GM12872 (cell line): ENCODE measurements around the gene DIS3L2.

Experiments
- TF ChIP-seq, protein P1 (sequence below): IDR thresholded peaks from 3 replicates; pipeline ENCODE4 v1.5.1; 2011; ENCODE audit warnings: low read depth, mild to moderate bottlenecking, low read length, moderate library complexity; ENCODE audit not compliant: insufficient read depth

The DIS3L2 gene

DNA sequence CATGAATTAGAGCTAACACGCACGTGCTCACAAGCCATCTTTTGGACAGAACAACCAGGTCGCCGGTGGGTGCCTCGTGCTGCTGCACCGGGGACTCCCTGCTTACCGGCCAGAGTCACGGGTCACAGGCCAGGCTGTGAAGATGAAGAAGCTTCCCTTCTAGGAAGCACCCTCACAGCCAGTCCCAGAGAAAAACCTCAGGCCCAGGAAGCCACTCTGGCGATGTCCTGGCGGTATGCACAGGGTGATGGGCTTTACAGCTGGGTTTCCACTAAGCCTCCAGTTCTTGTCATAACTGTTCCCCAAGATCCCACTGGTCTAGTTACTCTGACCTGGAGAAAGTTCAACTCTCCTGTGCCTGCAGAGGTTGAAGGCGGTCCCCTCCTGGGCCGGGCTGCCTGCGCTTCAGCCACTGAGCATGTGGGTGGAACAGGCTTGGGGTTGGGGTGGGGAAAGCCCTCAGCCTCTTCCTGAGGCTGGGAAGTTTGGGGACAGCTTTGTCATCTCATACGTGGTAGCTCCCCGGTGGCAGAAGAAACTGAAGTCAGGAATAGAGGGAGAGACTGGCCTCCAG lies 15.2 kb upstream of the DIS3L2 start:
- TF ChIP-seq, protein P1, sequence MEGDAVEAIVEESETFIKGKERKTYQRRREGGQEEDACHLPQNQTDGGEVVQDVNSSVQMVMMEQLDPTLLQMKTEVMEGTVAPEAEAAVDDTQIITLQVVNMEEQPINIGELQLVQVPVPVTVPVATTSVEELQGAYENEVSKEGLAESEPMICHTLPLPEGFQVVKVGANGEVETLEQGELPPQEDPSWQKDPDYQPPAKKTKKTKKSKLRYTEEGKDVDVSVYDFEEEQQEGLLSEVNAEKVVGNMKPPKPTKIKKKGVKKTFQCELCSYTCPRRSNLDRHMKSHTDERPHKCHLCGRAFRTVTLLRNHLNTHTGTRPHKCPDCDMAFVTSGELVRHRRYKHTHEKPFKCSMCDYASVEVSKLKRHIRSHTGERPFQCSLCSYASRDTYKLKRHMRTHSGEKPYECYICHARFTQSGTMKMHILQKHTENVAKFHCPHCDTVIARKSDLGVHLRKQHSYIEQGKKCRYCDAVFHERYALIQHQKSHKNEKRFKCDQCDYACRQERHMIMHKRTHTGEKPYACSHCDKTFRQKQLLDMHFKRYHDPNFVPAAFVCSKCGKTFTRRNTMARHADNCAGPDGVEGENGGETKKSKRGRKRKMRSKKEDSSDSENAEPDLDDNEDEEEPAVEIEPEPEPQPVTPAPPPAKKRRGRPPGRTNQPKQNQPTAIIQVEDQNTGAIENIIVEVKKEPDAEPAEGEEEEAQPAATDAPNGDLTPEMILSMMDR: no peak

DNA sequence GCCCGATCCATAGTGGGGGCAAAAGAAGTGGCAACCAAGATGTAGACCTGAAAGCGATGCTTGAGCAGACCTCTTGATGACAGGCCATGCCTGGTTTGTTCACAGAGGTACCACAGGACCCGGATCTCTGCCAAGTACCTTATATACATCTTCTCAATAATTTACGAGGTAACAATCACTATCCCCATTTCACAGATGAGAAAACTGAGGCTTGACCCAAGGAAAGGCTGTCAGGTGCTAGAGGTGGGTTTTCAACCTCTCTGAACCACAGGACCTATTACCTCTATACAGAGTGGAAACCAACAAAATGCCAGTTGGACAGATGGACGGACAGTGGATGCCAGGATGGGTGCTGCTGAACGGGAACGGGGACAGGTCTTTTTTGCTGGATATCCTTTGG lies 13.8 kb upstream of the DIS3L2 start:
- TF ChIP-seq, protein P1: no peak

DNA sequence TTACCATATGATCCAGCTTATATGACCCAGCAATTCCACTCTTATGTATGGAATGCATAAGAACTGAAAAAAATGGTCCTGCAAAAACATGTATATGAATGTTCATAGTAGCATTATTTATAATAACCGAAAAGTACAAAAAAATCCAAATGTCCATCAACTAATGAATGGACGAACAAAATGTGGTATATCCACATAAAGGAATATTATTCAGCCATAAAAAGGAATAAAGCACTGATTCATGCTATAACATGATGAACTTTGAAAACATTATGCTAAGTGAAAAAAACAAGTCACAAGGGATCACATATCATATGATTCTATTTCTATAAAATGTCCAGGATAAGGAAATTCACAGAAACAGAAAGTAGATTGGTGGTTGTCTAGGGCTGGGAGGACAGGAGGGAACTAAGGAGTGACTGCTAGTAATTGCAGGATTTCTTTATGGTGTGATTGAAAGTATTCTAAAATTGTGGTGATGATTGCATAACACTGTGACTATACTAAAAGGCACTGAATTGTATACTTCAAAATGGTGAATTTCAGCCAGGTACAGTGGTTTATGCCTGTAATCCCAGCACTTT lies 10.0 kb upstream of the DIS3L2 start:
- TF ChIP-seq, protein P1: no peak

DNA sequence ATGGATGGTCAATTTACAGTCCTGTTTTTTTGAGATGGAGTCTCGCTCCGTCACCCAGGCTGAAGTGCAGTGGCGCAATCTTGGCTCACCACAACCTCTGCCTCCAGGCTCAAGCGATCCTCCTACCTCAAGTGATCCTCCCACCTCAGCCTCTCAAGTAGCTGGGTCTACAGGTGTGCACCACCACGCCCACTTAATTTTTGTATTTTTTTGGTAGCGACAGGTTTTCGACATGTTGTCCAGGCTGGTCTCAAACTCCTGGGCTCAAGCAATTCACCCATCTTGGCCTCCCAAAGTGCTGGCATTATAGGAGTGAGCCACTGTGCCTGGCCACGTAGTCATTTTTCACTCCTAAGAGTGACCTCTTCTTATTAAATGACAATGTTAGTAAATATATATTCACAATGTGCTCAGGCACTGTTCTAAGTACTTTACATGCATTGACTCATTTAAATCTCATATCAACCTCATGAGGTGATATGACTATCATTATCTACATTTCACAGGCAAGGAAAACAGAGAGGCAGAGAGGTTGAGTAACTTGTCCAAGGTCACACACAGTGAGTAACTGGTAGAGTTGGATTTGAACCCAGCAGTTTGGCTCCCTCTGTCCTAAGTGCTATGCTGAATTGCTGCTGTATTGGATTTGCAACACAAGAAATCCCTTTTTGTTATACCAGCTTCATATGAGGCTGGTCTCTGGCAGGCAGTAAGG lies 5.6 kb upstream of the DIS3L2 start:
- TF ChIP-seq, protein P1: no peak

DNA sequence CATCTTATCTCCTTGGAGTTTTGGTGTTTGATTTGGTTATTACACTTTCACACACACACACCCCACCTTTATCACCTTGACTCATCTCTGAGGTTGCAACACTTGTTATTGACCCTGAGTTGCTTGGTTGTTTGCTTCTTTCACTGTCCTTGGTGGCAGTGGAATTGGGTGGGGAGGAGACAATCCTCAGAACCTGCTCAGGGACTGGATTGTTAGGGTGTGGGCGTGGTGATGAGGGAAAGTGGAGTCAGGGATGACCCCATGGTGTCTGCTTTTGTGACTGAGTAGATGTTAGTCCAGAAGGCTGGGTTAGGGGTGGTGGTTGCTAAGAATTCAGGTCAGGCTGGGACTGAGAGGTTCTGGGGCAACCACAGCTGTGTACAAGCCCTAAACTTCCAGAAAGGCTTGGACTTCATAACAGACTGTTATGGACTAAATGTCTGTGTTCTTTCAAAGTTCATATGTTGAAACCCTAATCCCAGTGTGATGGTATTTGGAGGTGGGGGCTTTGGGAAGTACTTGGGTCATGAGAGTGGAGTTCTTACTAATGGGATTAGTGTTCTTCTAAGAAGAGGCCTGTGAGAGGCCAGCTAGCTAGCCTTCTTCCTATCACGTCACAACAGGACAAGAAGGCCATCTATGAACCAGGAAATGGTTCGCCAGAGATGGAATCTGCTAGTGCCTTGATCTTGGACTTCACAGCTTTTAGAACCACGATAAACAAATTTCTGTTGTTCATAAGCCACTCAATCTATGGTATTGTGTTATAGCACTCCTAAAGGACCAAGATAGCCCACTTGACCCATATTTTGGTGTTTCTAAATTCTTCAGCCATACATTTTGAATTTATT lies 3.4 kb upstream of the DIS3L2 start:
- TF ChIP-seq, protein P1: no peak

DNA sequence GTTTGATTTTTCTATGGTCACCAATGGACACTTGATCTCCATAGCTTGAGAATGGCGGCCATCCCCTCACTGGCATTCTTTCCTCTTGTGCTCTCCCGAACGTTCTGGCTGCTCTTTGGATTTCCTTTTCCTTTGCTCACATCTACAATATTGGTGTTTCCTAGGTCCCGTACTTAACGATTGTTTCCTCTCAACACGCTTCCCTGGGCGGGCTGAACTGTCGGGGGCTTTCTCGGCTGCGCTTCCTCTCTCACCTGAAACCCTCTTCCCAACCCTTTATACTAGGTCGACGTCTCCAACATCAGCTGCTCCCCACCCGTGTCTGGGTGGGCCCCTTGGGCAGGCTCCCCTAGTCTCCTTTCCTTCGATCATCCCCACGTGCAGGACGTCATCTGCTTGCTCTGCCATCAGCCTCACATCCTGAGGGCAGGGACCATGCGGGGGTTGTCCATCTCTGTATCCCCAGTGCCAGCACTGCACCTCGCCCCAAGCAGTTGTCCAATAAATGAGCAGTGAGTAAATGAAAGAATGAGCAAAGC lies 634 bp upstream of the DIS3L2 start:
- TF ChIP-seq, protein P1: no peak

DNA sequence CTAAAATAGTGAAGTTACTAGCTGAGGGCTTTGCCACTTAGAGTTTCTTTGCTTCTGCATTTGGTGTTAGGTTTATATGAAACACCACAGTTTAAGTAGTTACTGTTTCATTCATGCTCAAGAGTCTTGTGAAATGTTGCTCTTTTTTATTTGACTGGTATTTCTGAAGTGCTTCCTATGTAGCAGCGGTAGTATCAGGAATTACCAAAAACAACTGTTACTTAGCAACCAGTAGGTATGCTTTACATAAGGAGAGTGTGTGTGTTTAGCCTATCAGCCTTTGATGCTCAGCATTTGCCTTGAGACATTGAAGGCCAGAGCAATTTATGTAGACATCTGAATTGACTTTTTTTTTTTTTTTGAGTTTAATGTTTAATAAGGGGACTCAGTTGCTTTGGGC lies 3.6 kb downstream of the DIS3L2 start:
- TF ChIP-seq, protein P1: no peak
